ENCODE data around the gene SYNGR1.

SYNGR1 gene

GRCh38 chr22:39417641-39418040 is 67.8 kb downstream of the SYNGR1 start:
- TF ChIP-seq ZFX (IDR thresholded peaks at IDR 0.05) (no peak), CTCF (conservative IDR thresholded peaks at IDR 0.05) (no peak)
- no peak overlapping the region for H3K27ac ChIP-seq

DNA sequence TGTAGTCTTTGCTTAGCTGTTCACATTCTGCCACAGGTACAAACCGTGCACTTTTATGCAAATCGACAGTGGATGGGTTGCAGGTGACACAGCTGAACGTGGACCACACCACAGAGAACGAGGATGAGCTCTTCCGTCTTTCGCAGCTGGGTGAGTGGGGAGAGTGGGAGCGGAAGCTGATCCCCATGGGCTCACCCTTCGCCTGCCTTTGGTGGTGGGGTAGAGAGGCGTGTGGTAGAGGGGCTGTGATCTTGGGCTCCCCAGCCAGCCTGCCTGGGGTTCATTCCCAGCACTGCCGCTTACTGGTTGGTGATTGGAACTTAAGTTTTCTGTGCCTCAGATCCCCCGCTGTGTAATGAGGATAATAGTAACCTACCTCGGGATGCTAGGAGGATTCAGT is 68.9 kb downstream of the SYNGR1 start:
- no peak overlapping the region for H3K27ac ChIP-seq
- no peak for TF ChIP-seq ZFX (IDR thresholded peaks at IDR 0.05)
- TF ChIP-seq CTCF (conservative IDR thresholded peaks at IDR 0.05), result no peak

GRCh38 chr22:39419096-39419495 is 69.3 kb downstream of the SYNGR1 start:
- no peak for TF ChIP-seq ZFX (IDR thresholded peaks at IDR 0.05)
- no peak for TF ChIP-seq CTCF (conservative IDR thresholded peaks at IDR 0.05)
- no peak overlapping the region for H3K27ac ChIP-seq

DNA sequence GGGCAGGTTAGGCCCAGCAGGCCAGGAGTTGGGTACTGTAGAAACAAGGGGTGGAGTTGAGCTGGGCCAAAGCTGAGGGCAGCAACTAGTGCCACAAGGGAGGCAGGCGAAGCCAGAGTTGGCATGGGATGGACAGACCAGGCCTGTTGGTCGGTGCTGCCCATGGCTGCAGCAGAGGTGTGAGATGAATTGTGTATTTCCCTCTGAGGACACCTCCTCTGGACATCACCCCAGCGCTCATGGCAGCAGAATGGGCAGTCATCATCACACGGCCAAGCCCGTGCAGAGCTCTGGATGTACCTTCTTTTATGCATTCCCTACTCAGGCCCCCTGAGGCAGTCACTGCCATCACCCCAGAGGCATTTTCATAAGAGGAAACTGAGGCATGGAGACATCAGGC is 70.1 kb downstream of the SYNGR1 start:
- no peak overlapping the region for H3K27ac ChIP-seq
- TF ChIP-seq ZFX (IDR thresholded peaks at IDR 0.05) (no peak), CTCF (conservative IDR thresholded peaks at IDR 0.05) (no peak)

- no peak for TF ChIP-seq ZFX (IDR thresholded peaks at IDR 0.05)
- TF ChIP-seq CTCF (conservative IDR thresholded peaks at IDR 0.05), result no peak
- H3K27ac ChIP-seq, result no peak overlapping the region
These were observed 71.9 kb downstream of the SYNGR1 start for GRCh38 chr22:39421691-39422090.

- no peak overlapping the region for H3K27ac ChIP-seq
- TF ChIP-seq ZFX (IDR thresholded peaks at IDR 0.05), result no peak
- TF ChIP-seq CTCF (conservative IDR thresholded peaks at IDR 0.05), result no peak
These were observed 72.3 kb downstream of the SYNGR1 start for GRCh38 chr22:39422101-39422500.

GRCh38 chr22:39422721-39423120 is 72.9 kb downstream of the SYNGR1 start:
- H3K27ac ChIP-seq, result no peak overlapping the region
- no peak for TF ChIP-seq CTCF (conservative IDR thresholded peaks at IDR 0.05)
- no peak for TF ChIP-seq ZFX (IDR thresholded peaks at IDR 0.05)

Measured in C4-2B (cell line).